A673 (cell line): Measurements from ENCODE around the gene MPEG1.

Experiments used
- EZH2 ChIP-seq: fragments of 200-600 bp; sonication (generic); IDR thresholded peaks from 2 replicates; pipeline ENCODE4 v1.6.1; 2017; ENCODE audit warnings: borderline replicate concordance, low read depth, mild to moderate bottlenecking, mixed read lengths, antibody characterized with exemption, low read length; ENCODE audit not compliant: poor library complexity, severe bottlenecking
- TF ChIP-seq, protein P1 (sequence below): fragments of 300-800, 200-600 bp; sonication (generic); conservative IDR thresholded peaks from 2 replicates; pipeline ENCODE4 v1.5.1; 2017; ENCODE audit warnings: low read depth, mild to moderate bottlenecking, antibody characterized with exemption, low read length, moderate library complexity, mixed read lengths

DNA sequence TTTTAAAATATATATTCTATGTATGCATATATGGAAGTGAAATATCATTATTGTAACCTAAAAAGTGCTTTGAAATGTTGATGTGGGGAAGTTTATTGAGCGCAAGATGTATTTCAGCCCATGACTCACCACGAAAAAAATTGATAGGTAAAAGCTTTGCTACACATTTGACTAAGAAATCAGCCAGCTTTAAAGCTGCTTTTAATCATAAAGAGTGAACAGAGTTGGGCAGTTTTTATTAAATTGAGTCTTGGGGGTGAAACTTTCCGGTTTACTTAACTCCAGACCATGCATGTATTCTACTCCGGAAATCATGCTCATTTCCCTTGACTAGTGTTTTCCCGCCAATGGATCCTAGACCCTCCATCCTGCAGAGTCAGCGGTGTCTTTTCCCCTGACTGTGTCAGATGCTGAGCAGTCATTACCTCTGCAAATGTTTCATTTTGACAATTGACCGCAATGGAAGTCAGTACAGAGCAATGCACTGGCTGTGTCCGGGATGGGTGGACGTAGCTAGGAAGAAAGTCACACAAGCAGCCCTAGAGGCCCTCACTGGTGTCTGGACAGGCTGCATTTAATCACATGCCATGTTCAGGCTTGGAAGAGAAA lies 47.2 kb upstream of the MPEG1 start:
- TF ChIP-seq, protein P1, sequence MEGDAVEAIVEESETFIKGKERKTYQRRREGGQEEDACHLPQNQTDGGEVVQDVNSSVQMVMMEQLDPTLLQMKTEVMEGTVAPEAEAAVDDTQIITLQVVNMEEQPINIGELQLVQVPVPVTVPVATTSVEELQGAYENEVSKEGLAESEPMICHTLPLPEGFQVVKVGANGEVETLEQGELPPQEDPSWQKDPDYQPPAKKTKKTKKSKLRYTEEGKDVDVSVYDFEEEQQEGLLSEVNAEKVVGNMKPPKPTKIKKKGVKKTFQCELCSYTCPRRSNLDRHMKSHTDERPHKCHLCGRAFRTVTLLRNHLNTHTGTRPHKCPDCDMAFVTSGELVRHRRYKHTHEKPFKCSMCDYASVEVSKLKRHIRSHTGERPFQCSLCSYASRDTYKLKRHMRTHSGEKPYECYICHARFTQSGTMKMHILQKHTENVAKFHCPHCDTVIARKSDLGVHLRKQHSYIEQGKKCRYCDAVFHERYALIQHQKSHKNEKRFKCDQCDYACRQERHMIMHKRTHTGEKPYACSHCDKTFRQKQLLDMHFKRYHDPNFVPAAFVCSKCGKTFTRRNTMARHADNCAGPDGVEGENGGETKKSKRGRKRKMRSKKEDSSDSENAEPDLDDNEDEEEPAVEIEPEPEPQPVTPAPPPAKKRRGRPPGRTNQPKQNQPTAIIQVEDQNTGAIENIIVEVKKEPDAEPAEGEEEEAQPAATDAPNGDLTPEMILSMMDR: no peak
- TF ChIP-seq EZH2: no peak
